SK-N-MC (cell line): ENCODE results near the gene ZCCHC24.

Experiments used
- EZH2 ChIP-seq: fragments of 200-600 bp; sonication (generic); IDR thresholded peaks from one replicate; pipeline ENCODE4 v1.6.1; 2017; ENCODE audit warnings: antibody characterized with exemption
- FOXP2 ChIP-seq: optimal IDR thresholded peaks from 2 replicates; pipeline ENCODE3; 2011; ENCODE audit warnings: mild to moderate bottlenecking, moderate library complexity; ENCODE audit not compliant: insufficient read depth; ENCODE audit errors: extremely low read length, control extremely low read depth
- POLR2AphosphoS5 ChIP-seq: IDR thresholded peaks from 2 replicates; pipeline ENCODE4 v1.6.1; 2012; ENCODE audit warnings: mild to moderate bottlenecking, low read depth, low read length, borderline replicate concordance

GRCh38 chr10:79431428-79431827, 14.0 kb downstream of the ZCCHC24 start:
- TF ChIP-seq POLR2AphosphoS5 (no peak), EZH2 (no peak), FOXP2 (no peak)
